GM21515 (cell line): ENCODE data around the gene IL2RA.

ENCODE experiments used
- ATAC-seq: cut with Tn5 transposase; IDR thresholded peaks from one replicate; pipeline ENCODE4 v1.9.1; 2021; ENCODE audit not compliant: unreplicated experiment

IL2RA gene

GRCh38 chr10:6061056-6061455 lies 1.1 kb downstream of the IL2RA start:
- no peak for ATAC-seq

- ATAC-seq: no peak
Measured at GRCh38 chr10:6059506-6059905, 2.7 kb downstream of the IL2RA start.

GRCh38 chr10:6058682-6059475 lies 3.3 kb downstream of the IL2RA start:
- no peak for ATAC-seq

- no peak for ATAC-seq
Measured at GRCh38 chr10:6056411-6057135, 5.6 kb downstream of the IL2RA start.

- ATAC-seq: no peak
Measured at GRCh38 chr10:6055929-6056328, 6.2 kb downstream of the IL2RA start.

- no peak for ATAC-seq
Measured at GRCh38 chr10:6054884-6055283, 7.3 kb downstream of the IL2RA start.

- no peak for ATAC-seq
Measured at GRCh38 chr10:6053816-6054631, 8.1 kb downstream of the IL2RA start.

GRCh38 chr10:6053303-6053702 lies 8.9 kb downstream of the IL2RA start:
- no peak for ATAC-seq

- ATAC-seq: no peak
Measured at GRCh38 chr10:6052247-6053221, 9.6 kb downstream of the IL2RA start.

GRCh38 chr10:6050801-6051445 lies 11.2 kb downstream of the IL2RA start:
- ATAC-seq: peak; percentile 72

GRCh38 chr10:6049031-6049400 lies 13.2 kb downstream of the IL2RA start:
- ATAC-seq: no peak

- no peak for ATAC-seq
Measured at GRCh38 chr10:6048281-6049030, 13.7 kb downstream of the IL2RA start.

GRCh38 chr10:6047847-6048246 lies 14.3 kb downstream of the IL2RA start:
- ATAC-seq: no peak

- ATAC-seq: no peak
Measured at GRCh38 chr10:6046773-6047611, 15.2 kb downstream of the IL2RA start.

GRCh38 chr10:6045878-6046772 lies 16.0 kb downstream of the IL2RA start:
- no peak for ATAC-seq

- no peak for ATAC-seq
Measured at GRCh38 chr10:6045314-6045848, 16.8 kb downstream of the IL2RA start.

- no peak for ATAC-seq
Measured at GRCh38 chr10:6044751-6045313, 17.3 kb downstream of the IL2RA start.
